ENCODE results near the gene WFDC1.

WFDC1 gene

DNA sequence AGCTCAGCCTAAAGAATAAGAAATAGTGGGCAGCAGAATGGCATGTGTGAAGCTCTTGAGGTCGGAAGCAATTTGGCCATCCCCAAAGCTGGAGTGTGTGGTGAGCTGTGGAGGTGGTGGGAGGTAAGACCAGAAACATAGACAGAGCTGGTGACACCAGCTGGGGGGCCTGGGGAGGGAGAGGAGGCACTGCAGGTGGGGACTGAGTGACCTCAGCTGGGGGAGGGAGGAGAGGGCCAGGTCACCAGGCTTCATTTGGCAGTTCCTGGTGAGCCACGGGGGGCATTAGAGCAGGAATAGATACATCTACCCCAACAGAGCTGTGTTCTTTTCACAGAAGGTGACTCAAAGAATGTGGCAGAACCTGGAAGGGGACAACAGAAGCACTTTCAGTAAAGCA is 31.9 kb downstream of the WFDC1 start:
- TF ChIP-seq CTCF (IDR thresholded peaks at IDR 0.05; ENCODE audit: insufficient read depth, low read length, poor library complexity, severe bottlenecking): no peak
- Histone ChIP-seq H3K4me3 (replicated peaks; ENCODE audit: low read depth, low read length) (no peak overlapping the region), H3K27me3 (replicated peaks; ENCODE audit: control insufficient read depth, insufficient read depth, low read length) (peaks cover 2% of the 10 kb centered on the region; the same call in 1 of the 2 replicates), H3K36me3 (ENCODE audit: control insufficient read depth, insufficient read depth, low read length) (no peaks in the 10 kb centered on the region)
- DNase-seq (ENCODE audit: extremely low read depth, insufficient read length): no peak

GRCh38 chr16:84327926-84328505 is 33.3 kb downstream of the WFDC1 start:
- TF ChIP-seq CTCF (IDR thresholded peaks at IDR 0.05; ENCODE audit: insufficient read depth, low read length, poor library complexity, severe bottlenecking): no peak
- H3K4me3 ChIP-seq (replicated peaks; ENCODE audit: low read depth, low read length): no peak overlapping the region
- no peaks in the 10 kb centered on the region for H3K36me3 ChIP-seq (ENCODE audit: control insufficient read depth, insufficient read depth, low read length)
- DNase-seq (ENCODE audit: extremely low read depth, insufficient read length): no peak
- peaks cover 2% of the 10 kb centered on the region; the same call in 1 of the 2 replicates for H3K27me3 ChIP-seq (replicated peaks; ENCODE audit: control insufficient read depth, insufficient read depth, low read length)

DNA sequence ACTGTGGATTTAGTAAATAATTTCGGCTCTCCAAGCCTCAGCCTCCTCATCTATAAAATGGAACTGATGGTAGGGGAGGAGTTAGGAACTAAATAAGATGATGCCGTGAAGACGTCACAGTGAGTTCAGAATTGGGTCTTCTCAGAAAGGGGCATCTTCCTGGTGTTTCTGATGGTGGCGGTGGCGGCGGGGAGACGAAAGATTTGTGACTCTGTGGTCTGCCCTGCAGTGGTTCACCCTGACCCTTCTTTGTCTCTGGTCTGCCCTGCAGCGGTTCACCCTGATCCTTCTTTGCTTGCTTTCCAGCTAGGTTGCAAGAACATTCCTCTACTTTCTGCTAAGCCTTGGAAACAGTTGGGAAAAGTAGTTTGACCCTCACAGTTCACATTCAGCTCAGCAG is 34.3 kb downstream of the WFDC1 start:
- no peak for TF ChIP-seq CTCF (IDR thresholded peaks at IDR 0.05; ENCODE audit: insufficient read depth, low read length, poor library complexity, severe bottlenecking)
- no peak overlapping the region for H3K4me3 ChIP-seq (replicated peaks; ENCODE audit: low read depth, low read length)
- no peak for DNase-seq (ENCODE audit: extremely low read depth, insufficient read length)

GRCh38 chr16:84329843-84330684 is 35.4 kb downstream of the WFDC1 start:
- TF ChIP-seq CTCF (IDR thresholded peaks at IDR 0.05; ENCODE audit: insufficient read depth, low read length, poor library complexity, severe bottlenecking): no peak
- no peak overlapping the region for H3K4me3 ChIP-seq (replicated peaks; ENCODE audit: low read depth, low read length)
- no peak for DNase-seq (ENCODE audit: extremely low read depth, insufficient read length)

More for the DNA sequence above, 34.3 kb downstream of the WFDC1 start:
- Histone ChIP-seq H3K27me3 (replicated peaks; ENCODE audit: control insufficient read depth, insufficient read depth, low read length) (peaks cover 2% of the 10 kb centered on the region; the same call in 1 of the 2 replicates), H3K36me3 (ENCODE audit: control insufficient read depth, insufficient read depth, low read length) (no peaks in the 10 kb centered on the region)

GRCh38 chr16:84330685-84331050 is 36.0 kb downstream of the WFDC1 start:
- no peak for DNase-seq (ENCODE audit: extremely low read depth, insufficient read length)
- H3K4me3 ChIP-seq (replicated peaks; ENCODE audit: low read depth, low read length): no peak overlapping the region
- TF ChIP-seq CTCF (IDR thresholded peaks at IDR 0.05; ENCODE audit: insufficient read depth, low read length, poor library complexity, severe bottlenecking): no peak
- peaks cover 2% of the 10 kb centered on the region; the same call in 1 of the 2 replicates for H3K27me3 ChIP-seq (replicated peaks; ENCODE audit: control insufficient read depth, insufficient read depth, low read length)
- no peaks in the 10 kb centered on the region for H3K36me3 ChIP-seq (ENCODE audit: control insufficient read depth, insufficient read depth, low read length)

More at GRCh38 chr16:84329843-84330684, 35.4 kb downstream of the WFDC1 start:
- no peaks in the 10 kb centered on the region for H3K36me3 ChIP-seq (ENCODE audit: control insufficient read depth, insufficient read depth, low read length)
- H3K27me3 ChIP-seq (replicated peaks; ENCODE audit: control insufficient read depth, insufficient read depth, low read length): peaks cover 2% of the 10 kb centered on the region; the same call in 1 of the 2 replicates

All from GM06990 (cell line).